SK-N-MC (cell line): ENCODE data around the gene LIMS2.

Experiments
- EZH2 ChIP-seq: fragments of 200-600 bp; sonication (generic); IDR thresholded peaks from one replicate; pipeline ENCODE4 v1.6.1; 2017; ENCODE audit warnings: antibody characterized with exemption
- FOXP2 ChIP-seq: optimal IDR thresholded peaks from 2 replicates; pipeline ENCODE3; 2011; ENCODE audit warnings: mild to moderate bottlenecking, moderate library complexity; ENCODE audit not compliant: insufficient read depth; ENCODE audit errors: extremely low read length, control extremely low read depth
- POLR2AphosphoS5 ChIP-seq: IDR thresholded peaks from 2 replicates; pipeline ENCODE4 v1.6.1; 2012; ENCODE audit warnings: mild to moderate bottlenecking, low read depth, low read length, borderline replicate concordance

- TF ChIP-seq POLR2AphosphoS5 (no peak), EZH2 (no peak), FOXP2 (no peak)
These were observed 46.6 kb upstream of the LIMS2 start for GRCh38 chr2:127721978-127722355.
